Esophagus squamous epithelium (tissue), 5 donors: ENCODE data around the gene PROSER2. TPM values are rescaled to one million over a fixed set of nuclear protein-coding genes. Genes with fewer than 3 reads are reported as not detected.
"Not testable (repeated sequence)": the region's sequence is repeated elsewhere in the genome, so short reads cannot be mapped to it uniquely, and the experiment has no call there.

Experiments
- DNase-seq: peaks from one replicate; lab custom pipeline; 2025; lab: John Stamatoyannopoulos, UW
- H3K27ac ChIP-seq, 4 donors: fragments of 200-600 bp; sonication (generic); one replicate each; pipeline ENCODE4 v1.5.1; 2016 to 2019; ENCODE audit warnings: mild to moderate bottlenecking in 1 of 4
- H3K27me3 ChIP-seq, 4 donors: fragments of 200-600 bp; sonication (generic); 1 replicate in 3 of 4; 2 replicates in 1 of 4; pipeline versions ENCODE4 v1.5.1 to v1.6.0; 2017 to 2021; ENCODE audit warnings: antibody characterized with exemption in 1 of 4
- H3K36me3 ChIP-seq, 3 donors: fragments of 200-600 bp; sonication (generic); one replicate each; pipeline ENCODE4 v1.5.1; 2016 to 2019
- H3K4me1 ChIP-seq, 3 donors: fragments of 200-600 bp; sonication (generic); one replicate each; pipeline ENCODE4 v1.5.1; 2017 to 2019
- H3K4me3 ChIP-seq, 4 donors: fragments of 200-600 bp; sonication (generic); 1 replicate in 3 of 4; 2 replicates in 1 of 4; pipeline ENCODE4 v1.5.1; 2016 to 2019; ENCODE audit warnings: mild to moderate bottlenecking in 2 of 4, moderate library complexity in 1 of 4
- H3K9me3 ChIP-seq, 3 donors: fragments of 200-600 bp; sonication (generic); one replicate each; pipeline ENCODE4 v1.5.1; 2016 to 2019
- POLR2A ChIP-seq, 4 donors: fragments of 450-650 bp; IDR thresholded peaks; one replicate each; pipeline ENCODE4 v1.6.1; 2017; ENCODE audit warnings: antibody characterized with exemption in 4 of 4, mild to moderate bottlenecking in 4 of 4, moderate library complexity in 3 of 4
- WGBS, 2 donors: methylation state at CpG; one replicate each; pipeline ENCODE4 v1.1.5; 2018; 5-methylcytosine and 5-hydroxymethylcytosine counted together
- intact Hi-C: fragments of 100-400 bp; cut with DNase I; formaldehyde crosslinking; loops from one replicate; pipeline ENCODE4 v1.15.0; 2022
- total RNA-seq, 4 donors: library from RNA; depleted of rRNA; stranded (reverse); fragments of >200 nt; gene quantifications; one replicate each; pipeline ENCODE4 v1.1.0, GENCODE V29; 2016
- TF ChIP-seq, protein P1 (sequence below), 6 experiments: fragments of 450-650 bp in 4 of 6; fragments of 200-600 bp in 2 of 6; sonication (generic) in 2 of 6; IDR thresholded peaks; one replicate each; pipeline ENCODE4 v1.5.1; 2016 to 2019; ENCODE audit warnings: antibody characterized with exemption in 6 of 6, mild to moderate bottlenecking in 4 of 6, moderate library complexity in 4 of 6
- donor health status: DM: yes; HTN: yes; CAD: no.

The PROSER2 gene
- total RNA-seq, 4 donors from 2014 or later: 6.4 to 15.5 (median 11.1) TPM

DNA sequence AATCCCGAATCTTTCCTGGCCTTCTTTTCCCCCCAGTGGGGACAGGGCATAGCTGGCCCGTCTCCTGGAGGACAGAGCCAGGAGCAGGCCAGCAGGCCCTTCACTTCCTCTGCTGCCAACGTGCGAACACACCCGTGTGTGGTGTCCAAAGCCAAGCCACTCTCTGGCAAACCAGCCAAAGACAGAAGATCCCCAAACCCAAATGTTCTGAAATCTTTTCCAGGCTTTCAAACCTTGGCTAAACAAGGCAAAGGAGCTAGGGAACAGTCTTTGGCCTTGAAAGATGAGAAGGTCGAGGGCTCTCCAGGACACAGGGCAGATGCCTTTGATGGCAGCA lies 63.0 kb downstream of the PROSER2 start:
- peak overlapping the region in 1 of 4 donors; percentile 36 for H3K27ac ChIP-seq
- TF ChIP-seq POLR2A (IDR thresholded peaks at IDR 0.05): no peak
- TF ChIP-seq, protein P1, sequence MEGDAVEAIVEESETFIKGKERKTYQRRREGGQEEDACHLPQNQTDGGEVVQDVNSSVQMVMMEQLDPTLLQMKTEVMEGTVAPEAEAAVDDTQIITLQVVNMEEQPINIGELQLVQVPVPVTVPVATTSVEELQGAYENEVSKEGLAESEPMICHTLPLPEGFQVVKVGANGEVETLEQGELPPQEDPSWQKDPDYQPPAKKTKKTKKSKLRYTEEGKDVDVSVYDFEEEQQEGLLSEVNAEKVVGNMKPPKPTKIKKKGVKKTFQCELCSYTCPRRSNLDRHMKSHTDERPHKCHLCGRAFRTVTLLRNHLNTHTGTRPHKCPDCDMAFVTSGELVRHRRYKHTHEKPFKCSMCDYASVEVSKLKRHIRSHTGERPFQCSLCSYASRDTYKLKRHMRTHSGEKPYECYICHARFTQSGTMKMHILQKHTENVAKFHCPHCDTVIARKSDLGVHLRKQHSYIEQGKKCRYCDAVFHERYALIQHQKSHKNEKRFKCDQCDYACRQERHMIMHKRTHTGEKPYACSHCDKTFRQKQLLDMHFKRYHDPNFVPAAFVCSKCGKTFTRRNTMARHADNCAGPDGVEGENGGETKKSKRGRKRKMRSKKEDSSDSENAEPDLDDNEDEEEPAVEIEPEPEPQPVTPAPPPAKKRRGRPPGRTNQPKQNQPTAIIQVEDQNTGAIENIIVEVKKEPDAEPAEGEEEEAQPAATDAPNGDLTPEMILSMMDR (IDR thresholded peaks at IDR 0.05): no peak
- H3K36me3 ChIP-seq: no peaks in the 10 kb centered on the region
- intact Hi-C loops: no loop called here
- H3K27me3 ChIP-seq: no peaks in the 10 kb centered on the region
- 72 to 74% methylated on average over 4 to 6 of the region's 6 CpGs for WGBS, 2 donors
- no peaks in the 10 kb centered on the region for H3K9me3 ChIP-seq
- peaks cover 6 to 49% (median 11%) of the 10 kb centered on the region in 3 donors for H3K4me1 ChIP-seq
- H3K4me3 ChIP-seq: no peak overlapping the region
- DNase-seq: no peak

DNA sequence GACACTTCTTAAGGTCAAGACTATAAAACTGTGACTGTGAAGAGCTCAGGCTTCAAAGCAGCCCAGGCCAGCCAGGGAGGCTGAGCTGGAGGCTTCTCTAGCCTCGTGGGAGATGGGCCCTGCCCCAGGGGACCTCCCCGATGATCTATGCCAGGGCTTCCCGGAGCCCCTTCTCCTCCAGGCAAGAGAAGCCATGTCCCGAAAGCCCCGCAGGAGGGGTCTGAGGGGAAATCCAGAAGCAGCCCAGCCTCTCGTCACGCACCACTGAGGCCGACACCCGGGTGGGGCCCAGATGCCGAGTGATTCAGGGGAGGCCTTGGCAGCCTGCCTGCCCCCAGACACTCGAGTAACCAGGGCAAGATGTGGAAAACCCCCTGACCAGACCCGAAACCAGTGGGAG lies 63.7 kb downstream of the PROSER2 start:
- intact Hi-C loops: no loop called here
- DNase-seq: no peak
- Histone ChIP-seq H3K36me3 (no peaks in the 10 kb centered on the region), H3K9me3 (no peaks in the 10 kb centered on the region), H3K4me3 (no peak overlapping the region), H3K27me3 (no peaks in the 10 kb centered on the region), H3K4me1 (peaks cover 6 to 41% (median 7%) of the 10 kb centered on the region in 3 donors), H3K27ac (peak overlapping the region in 2 of 4 donors; percentile 28 to 36)
- WGBS, 2 donors: 14 to 19% methylated on average over 3 to 4 of the region's 12 CpGs
- TF ChIP-seq, protein P1 (IDR thresholded peaks at IDR 0.05): no peak
- no peak for TF ChIP-seq POLR2A (IDR thresholded peaks at IDR 0.05)

DNA sequence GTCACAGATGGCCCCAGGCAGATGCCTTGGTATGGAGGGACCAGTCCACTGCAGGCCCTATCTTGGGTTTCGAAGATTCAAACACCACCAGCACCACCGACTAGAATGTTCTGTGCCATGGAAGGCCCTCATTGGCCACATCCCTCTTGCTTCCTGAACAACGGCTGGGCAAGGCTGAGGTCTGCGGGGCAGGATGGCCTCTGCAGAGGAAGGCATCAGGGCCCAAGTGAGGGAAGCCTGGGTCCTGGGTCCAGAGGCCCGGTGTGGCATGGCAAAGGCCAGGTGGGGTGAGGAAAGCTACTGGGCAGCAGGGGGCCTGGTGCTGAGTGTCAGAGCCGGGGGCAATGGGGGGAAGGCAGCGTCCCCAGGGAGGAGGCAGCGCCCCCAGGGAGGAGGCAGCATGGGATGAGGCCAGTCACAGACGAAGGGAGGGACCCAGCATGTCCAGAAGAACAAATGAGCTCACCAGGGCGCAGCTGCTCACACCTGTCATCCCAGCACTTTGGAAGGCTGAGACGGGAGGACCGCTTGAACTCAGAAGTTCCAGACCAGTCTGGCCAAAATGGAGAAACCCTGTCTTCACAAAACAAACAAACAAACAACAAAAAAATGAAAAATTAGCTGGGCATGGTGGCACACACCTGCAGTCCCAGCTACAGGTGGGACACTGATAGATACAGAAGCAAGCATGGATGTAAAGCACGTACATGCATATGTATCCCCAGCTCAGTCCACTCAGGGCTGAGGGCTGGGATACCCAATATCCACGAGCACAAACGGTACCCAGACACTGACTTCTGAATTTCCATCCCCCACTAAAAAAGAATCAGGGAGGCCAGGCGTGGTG lies 64.4 kb downstream of the PROSER2 start:
- Histone ChIP-seq H3K36me3 (no peaks in the 10 kb centered on the region), H3K4me3 (no peak overlapping the region), H3K4me1 (peaks cover 4 to 34% (median 6%) of the 10 kb centered on the region in 3 donors), H3K27me3 (no peaks in the 10 kb centered on the region), H3K27ac (peak overlapping the region in 1 of 4 donors; percentile 29), H3K9me3 (no peaks in the 10 kb centered on the region)
- intact Hi-C loops: no loop called here
- WGBS, 2 donors: 84 to 93% methylated on average over 7 to 12 of the region's 16 CpGs
- no peak for TF ChIP-seq POLR2A (IDR thresholded peaks at IDR 0.05)
- TF ChIP-seq, protein P1 (IDR thresholded peaks at IDR 0.05): no peak
- DNase-seq: no peak

DNA sequence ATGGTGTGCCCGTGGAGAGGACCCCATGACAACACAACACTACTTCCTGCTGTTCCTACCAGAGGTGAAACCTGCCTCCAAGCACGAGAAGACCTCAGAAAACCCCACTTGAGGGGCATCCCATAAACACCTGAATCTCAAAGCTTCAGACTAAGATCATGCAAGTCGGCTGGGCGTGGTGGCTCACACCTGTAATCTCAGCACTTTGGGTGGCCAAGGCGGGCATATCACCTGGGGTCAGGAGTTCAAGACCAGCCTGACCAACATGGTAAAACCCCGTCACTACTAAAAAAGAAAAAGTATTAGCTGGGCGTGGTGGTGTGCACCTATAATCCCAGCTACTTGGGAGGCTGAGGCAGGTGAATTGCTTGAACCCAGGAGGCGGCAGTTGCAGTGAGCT lies 66.1 kb downstream of the PROSER2 start:
- intact Hi-C loops, H3K27me3 ChIP-seq, H3K27ac ChIP-seq, H3K9me3 ChIP-seq, H3K4me3 ChIP-seq, DNase-seq, H3K36me3 ChIP-seq: not testable (repeated sequence)
- WGBS, 2 donors: 72 to 79% methylated on average over 5 to 7 of the region's 8 CpGs
- peaks cover 4 to 31% (median 6%) of the 10 kb centered on the region in 3 donors for H3K4me1 ChIP-seq

DNA sequence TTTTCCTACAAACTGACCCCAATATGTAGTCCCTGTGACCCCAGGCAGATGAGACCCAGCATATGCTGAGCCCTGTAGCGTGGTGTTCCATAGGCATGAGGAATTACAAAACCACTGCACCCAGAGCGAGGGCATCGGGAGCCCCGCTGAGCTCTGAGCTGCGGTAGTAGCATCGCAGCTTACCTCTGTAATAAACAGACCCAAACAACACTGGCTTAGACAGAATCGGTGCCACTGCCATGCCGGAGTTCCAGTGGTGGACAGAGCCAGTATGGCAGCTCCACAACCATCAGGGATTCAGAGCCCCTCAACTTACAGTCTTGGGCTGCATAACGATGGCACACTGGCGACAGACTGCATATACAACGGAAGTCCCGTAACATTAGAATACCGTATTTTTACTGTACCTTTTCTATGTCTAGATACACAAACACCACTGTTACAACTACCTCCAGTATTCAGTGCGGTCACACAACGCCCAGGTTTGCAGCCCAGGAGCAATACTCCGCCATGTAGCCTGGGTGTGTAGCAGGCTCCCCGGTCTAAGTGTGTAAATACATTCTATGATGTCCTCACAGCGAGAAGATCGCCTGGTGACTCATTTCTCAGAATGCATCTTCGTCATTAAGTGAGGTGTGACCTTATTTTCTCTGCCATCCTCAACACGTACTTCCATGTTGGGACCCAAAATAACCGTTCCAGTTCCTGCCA lies 68.8 kb downstream of the PROSER2 start:
- 95% methylated on average over 18 to 21 of the region's 22 CpGs for WGBS, 2 donors
- no peak for TF ChIP-seq POLR2A (IDR thresholded peaks at IDR 0.05)
- TF ChIP-seq, protein P1 (IDR thresholded peaks at IDR 0.05): no peak
- intact Hi-C loops: no loop called here

More for the DNA sequence above, 68.8 kb downstream of the PROSER2 start:
- no peak overlapping the region for H3K4me3 ChIP-seq
- DNase-seq: no peak
- no peaks in the 10 kb centered on the region for H3K27me3 ChIP-seq
- H3K27ac ChIP-seq: no peak overlapping the region
- peaks cover under 1 to 7% (median 2%) of the 10 kb centered on the region in 3 donors for H3K4me1 ChIP-seq
- no peaks in the 10 kb centered on the region for H3K36me3 ChIP-seq
- no peaks in the 10 kb centered on the region for H3K9me3 ChIP-seq
